HG03025 (cell line): Measurements from ENCODE around the gene ANKRD62.
"Not testable (repeated sequence)": the region's sequence is repeated elsewhere in the genome, so short reads cannot be mapped to it uniquely, and the experiment has no call there.

ENCODE experiments used
- ATAC-seq: cut with Tn5 transposase; IDR thresholded peaks from one replicate; pipeline ENCODE4 v1.9.1; 2021; ENCODE audit warnings: mild to moderate bottlenecking, moderate library complexity; ENCODE audit not compliant: unreplicated experiment, low FRiP score

The ANKRD62 gene

GRCh38 chr18:12065397-12065796 is 28.2 kb upstream of the ANKRD62 start:
- ATAC-seq, result no peak

DNA sequence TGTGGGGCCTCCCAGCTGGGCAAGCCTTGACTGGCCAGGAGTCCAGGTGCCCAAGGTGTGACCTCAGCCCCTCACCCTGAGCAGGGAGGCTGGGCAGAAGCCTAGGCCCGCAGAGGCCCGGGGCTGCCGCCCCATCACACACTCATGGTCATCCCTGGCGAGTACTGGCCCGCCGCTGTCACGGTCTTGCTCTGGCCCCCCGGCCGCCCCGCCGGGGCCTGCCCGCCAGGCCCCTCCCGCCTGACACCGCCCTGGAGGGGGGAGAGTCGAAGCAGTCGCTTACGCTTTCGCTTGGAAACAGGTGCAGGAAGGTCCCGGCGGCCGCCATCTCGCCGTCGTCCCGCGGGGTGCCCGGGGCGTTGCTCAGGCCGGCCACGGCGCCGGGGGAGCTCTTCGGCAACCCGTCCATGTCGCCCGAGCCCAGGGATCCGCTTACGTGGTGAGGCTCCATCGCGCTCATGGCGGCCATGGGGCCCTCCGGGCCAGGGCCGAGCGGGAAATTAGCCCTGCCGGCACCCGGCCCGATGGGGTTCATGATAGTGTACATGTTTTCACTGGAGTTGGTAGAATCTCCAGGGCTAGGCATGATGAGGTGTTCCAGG is 26.6 kb upstream of the ANKRD62 start:
- no peak for ATAC-seq

DNA sequence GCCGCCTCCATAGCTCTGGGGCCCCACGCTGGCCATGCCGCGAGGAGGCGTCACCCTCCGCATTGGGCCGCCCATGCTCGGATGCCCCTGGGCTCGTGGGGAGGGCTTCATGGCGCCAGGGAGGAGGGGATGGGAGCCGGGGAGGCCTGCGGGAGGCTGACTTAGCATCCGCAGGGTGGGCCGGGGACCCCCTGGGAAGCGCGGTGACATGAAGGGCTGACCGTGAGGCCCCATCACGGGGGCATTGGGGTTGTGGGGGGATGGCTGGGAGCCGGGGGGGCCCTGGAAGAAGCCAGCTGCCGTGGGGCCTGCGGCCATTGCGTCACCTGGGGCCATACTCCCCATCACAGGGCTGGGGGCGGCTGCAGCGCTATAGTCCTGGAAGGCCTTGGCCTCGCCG is 26.0 kb upstream of the ANKRD62 start:
- ATAC-seq, result no peak

DNA sequence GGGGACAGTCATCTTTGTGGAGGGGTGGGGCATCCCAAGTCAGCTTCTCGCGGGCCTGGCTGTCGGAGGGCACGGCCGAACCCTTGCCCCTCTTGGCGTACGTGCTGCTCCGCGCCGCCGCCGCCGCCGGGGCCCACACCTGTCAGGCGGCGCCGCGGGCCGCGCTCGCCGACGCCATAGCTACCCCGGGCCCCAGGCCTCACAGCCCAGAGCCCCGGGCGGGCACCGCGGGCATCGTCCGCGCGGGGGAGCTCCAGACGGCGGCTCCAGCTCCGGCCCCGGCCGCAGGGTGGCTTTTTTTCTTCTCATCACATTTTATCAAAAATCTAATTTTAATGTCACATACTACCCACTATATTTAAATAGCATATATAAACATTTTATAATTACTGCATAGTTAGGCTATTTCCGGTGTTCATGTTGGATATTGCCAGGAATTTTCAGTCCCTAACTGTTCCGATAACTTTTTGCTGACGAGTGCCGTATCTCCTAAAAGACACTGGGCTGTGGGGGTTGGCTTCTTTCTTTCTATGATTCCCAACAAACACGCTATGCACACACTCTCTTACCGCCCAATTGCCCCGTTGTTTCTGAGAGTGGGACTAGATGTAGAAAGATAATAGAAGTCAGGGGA is 25.2 kb upstream of the ANKRD62 start:
- not testable (repeated sequence) for ATAC-seq

DNA sequence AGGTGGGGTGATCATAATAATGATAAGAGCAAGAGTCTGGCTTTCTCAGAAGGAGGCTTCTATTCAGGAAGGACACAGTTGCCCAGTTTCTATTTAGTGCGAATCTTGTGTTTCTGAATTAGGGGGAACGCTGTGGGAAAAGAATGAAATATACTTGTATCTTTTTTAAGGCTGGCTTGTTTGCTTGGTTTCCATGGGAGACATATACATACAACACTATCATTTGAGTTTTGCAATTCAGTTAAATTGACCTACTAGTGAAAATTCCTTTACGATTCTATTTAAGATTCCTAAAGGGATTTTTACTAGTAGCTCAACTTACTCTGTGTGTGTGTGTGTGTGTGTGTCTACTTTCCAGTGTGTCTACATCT is 24.7 kb upstream of the ANKRD62 start:
- ATAC-seq, result no peak

DNA sequence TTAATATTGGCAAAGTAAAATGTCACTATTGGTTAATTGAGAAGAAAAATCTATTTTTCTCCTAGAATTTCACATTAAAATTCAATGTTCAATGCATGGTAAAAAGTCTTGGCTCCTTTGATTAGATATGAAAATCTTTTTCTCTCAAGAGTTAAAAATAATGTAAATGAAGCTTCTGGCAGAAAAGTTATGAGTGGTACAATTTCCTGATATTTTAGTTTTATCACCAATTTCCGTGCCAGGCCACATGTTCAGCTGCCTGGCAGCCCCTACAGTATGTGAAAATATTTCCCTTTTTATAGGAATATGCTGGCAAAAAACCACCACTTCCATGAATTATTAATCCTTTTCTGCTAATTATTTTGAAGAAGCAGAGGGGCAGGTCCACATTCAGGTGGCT is 22.6 kb upstream of the ANKRD62 start:
- ATAC-seq, result not testable (repeated sequence)

DNA sequence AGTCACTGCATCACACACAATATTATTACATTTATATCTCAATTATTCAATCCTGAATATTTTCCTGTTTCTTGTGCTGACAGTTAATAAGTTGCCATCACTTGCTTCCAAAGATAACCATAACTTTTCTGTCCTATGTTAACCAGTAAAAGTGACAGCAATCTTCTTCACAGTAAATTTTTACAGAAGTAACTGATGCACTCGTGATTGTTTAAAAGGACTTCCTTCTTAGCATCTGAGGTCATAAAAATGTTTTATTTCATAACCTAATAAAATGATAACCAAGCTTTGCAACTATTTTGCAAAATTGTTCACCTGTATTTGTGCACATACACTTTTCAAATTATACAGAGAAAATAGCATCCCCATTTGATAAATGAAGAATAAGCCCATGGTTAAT is 20.6 kb upstream of the ANKRD62 start:
- no peak for ATAC-seq

DNA sequence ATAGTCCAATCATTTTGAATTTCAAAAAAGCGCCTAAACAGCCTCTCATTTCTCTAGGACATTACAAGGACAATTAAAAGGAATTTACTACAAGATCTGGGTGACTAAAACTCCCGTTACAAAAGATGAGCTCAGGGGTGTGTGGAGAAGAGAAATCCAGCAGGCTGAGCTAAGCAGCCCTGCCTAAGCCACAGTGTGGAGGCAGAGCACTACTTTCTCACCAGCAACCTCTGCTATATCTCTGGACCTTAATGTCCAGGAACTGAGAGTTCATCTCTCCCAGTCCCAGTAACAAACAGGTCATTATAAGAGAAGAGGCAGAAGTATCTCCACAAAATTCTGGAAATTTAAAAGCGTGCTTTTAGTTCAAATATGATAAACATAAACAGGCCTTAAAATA is 18.9 kb upstream of the ANKRD62 start:
- ATAC-seq, result no peak

DNA sequence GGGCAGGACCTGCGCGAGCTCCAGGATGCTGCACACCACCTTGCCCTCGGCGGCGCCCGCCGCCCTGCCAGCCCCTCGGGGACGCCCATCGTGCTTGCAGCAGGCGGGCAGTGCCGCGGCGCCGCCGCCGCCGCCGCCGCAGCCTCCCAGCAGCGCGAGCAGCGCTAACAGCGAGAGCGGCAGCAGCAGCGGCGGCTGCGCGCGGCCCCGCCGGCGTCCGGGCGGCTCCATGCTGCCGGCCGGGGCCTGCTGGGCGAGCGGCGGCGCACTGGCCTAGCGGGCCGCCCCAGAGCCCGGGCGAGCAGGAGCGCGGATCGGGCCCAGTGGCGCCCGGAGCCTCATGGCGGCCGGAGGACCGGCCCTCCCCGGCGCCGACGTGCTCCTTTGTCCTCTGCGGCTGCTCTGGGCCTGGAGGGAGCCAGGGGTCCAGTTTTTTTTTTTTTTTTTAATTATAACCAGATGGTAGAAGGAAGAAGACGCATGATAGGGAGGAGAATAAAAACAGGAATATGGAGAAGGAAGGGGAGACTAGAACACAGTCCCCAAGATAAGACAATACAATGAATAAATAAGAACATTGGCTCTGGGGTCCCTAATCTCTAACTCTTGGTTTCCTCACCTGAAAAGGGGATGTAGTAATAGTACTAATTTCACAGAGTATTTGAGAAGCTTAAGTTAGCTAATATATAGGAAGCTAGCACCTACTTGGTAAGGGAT is 17.1 kb upstream of the ANKRD62 start:
- ATAC-seq, result no peak

- ATAC-seq, result not testable (repeated sequence)
Measured at GRCh38 chr18:12077994-12078393, 15.6 kb upstream of the ANKRD62 start.

DNA sequence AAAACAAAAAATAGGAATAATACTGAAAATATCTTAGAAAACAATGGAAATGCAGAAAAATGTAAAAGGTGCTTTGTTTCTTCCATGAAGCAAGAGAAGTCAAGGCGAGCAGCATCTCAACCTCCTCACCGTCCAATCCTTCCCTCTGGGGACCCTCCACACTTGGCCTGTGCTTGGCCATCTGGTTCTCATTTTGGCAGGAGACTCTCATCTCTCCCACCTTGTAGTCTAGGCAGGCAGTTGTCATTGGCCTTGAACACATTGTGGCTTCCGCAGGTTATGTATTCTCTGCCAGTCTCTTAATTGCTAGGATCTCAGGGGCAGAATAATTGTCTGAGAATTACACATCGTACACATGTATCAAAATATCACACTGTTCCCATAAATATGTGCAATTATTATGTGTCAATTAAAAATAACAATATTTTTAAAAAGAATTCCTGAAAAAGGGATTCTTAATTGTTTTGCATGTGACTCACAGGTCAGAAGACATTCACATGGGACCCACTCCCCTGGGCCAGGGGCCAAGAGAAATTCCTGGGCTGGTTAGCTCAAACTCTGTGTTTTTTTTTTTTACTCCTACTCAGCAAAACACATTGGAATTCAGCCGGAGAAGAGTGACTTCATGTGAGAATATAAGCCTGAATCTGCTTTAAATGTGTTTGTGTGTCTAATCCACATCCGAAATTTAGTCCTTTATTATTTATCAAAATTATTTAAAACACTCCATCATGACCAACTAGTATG is 14.0 kb upstream of the ANKRD62 start:
- no peak for ATAC-seq

DNA sequence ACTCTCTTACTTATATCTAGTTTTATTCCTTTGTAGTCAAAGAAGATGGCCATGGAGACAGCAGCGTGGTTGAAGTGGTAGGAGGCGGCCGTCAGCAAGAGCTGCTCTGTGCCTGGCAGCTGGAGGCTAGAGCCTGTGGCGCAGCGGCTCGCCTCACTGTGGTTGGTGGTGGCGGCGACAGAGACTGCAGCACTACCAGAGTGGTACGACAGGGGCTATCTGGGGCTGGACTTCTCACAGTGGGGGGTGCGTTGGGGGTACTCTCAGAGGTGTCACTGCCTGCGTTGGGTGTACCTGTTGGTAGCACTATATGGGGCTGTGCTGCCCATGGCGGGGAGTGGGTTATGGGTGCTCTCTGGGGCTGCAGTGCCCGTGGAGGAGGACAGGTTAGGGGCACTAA is 8.5 kb upstream of the ANKRD62 start:
- no peak for ATAC-seq

DNA sequence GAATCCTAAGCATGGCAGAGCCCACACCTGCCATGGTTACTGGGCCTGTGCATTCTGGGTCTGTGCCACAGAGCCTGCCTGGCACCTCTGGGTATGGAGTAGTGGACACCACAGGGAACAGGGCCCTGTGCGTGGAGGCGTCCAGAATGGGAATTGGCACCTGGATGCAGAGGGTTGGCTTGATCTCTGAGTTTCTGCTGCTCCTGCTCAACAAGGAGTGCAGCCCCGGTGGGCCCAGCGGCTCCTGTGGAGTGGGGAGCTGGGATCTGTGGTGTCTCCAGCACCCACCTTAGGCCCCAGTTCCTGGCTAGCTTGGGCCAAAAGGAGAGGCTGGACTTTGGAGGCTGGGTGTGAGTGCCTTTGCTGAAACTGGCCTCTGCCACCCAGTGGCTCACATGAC is 7.9 kb upstream of the ANKRD62 start:
- no peak for ATAC-seq

GRCh38 chr18:12086249-12086648 is 7.4 kb upstream of the ANKRD62 start:
- no peak for ATAC-seq

DNA sequence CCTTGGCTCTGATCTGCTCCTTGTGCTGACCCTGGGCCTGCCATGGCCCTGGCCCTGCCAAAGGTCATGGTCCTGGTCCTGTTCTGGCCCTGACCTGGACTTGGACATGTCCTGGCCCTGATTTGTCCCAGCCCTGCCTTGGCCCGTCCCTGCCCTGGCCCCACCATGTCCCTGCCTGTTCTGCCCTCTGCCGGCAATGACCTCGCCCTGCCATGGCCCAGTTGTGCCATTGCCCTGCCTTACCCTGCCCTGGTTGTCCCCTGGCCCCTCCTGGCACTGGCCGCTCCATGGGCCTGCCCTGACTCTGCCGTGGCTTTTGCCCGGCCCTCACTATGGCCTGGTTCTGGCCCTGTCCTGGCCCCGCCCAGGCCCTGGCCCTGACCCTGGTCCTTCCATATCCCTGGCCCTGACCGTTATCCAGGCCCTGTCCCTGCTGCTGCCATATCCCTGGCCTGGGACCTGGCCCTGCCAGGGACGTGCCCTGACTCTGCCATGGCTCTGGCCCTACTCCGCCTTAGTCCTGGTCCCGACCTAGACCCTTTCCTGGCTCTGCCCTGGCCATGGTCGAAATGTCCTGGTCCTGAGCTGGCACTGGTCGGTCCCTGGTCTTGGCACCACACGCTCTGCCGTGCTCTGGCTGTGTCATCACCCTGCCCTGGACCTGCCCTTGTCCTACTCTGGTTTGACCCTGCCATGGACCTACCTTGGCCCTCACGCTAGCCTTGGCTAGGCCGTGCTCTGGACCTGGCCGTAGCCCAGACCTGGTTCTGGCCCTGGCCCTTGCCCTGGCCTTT is 6.8 kb upstream of the ANKRD62 start:
- no peak for ATAC-seq

DNA sequence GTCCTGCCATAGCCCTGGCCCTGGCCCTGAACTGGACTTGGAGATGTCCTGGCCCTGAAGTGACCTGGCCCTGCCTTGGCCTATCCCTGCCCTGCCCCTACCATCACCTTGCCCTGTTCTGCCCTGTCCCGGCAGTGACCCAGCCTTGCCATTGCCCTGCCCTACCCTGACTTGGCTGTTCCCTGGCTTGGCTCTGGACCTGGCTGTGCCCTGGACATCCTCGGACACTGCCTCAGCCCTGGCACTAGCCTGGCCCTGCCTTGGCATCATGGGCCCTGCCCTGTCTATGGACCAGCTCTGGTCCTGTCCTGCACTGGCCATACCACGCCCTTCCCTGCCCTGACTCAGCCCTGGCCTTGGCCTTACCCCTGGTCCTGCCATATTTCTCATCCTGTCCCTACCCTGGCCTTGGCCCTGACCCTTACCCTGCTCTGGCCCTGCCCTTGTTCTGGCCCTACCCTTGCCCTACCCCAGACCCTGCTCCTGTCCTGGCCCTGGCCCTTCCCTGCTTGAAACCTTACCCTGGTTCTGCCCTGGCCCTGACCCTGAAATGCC is 6.1 kb upstream of the ANKRD62 start:
- ATAC-seq, result no peak

- no peak for ATAC-seq
Measured at GRCh38 chr18:12088096-12088495, 5.5 kb upstream of the ANKRD62 start.

GRCh38 chr18:12088731-12089375 is 4.8 kb upstream of the ANKRD62 start:
- no peak for ATAC-seq

DNA sequence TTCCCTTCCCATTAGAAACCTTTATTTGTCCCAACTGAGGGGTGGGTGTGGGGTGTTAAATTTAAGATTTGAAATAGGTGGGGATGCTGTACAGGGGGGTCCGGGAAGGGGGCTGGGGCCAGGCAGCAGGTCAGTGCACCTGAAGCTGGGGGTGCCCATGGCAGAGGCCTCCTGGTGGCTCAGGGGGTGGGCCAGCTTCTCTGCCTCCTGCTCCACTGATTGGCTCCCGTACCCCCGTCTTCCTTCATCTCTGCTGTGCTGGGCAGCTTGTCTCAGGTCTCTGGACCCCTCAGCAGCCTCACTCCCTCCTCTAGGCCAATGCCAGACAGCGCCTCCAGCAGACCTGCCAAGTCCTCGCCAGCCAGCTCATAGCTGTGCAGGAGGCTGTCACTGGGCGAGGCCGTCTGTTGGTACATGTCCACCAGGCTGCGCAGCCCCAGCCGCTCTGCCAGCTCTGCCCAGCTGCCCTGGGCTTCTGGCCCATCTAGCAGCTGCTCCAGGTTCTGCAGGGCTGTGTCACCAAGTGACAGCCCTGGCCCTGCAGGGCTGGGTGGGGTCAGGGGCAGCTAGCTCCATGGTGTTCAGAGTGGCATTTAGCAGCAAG is 2.0 kb upstream of the ANKRD62 start:
- ATAC-seq, result no peak
